K562 (cell line): Measurements from ENCODE around the gene ETV3L. TPM values are rescaled to one million over a fixed set of nuclear protein-coding genes. Genes with fewer than 3 reads are reported as not detected.

ENCODE experiments used
- ASH1L ChIP-seq: fragments of 450-650 bp; IDR thresholded peaks from 2 replicates; pipeline ENCODE4 v1.6.1; 2018; ENCODE audit warnings: borderline replicate concordance, mild to moderate bottlenecking, low read depth; ENCODE audit not compliant: partially characterized antibody
- CBFA2T2 ChIP-seq: fragments of 450-650 bp; conservative IDR thresholded peaks from 2 replicates; pipeline ENCODE4 v1.6.1; 2017; ENCODE audit warnings: mild to moderate bottlenecking
- ELF1 ChIP-seq: fragments of 200-800 bp; sonication (Bioruptor generic); IDR thresholded peaks from 2 replicates; pipeline ENCODE4 v1.6.1; 2016; ENCODE audit warnings: missing genetic modification characterization, missing compliant biosample characterization
- HDAC2 ChIP-seq: fragments of 450-650 bp; IDR thresholded peaks from 2 replicates; pipeline ENCODE4 v1.6.1; 2016; ENCODE audit warnings: mild to moderate bottlenecking
- HMBOX1 ChIP-seq: sonication (generic); IDR thresholded peaks from 2 replicates; pipeline ENCODE4 v1.6.1; 2016
- ILF3 ChIP-seq: fragments of 450-650 bp; IDR thresholded peaks from 2 replicates; pipeline ENCODE4 v1.6.1; 2018; ENCODE audit warnings: antibody characterized with exemption, mild to moderate bottlenecking, moderate library complexity, borderline replicate concordance
- JUN ChIP-seq, 2 experiments: sonication (generic) in 1 of 2; formaldehyde crosslinking in 1 of 2; IDR thresholded peaks; 2 replicates each; pipeline versions ENCODE4 v1.6.1 to v1.8.0; 2012 to 2022; ENCODE audit warnings: borderline replicate concordance in 2 of 2, mild to moderate bottlenecking in 2 of 2, improper control_type of control experiment in 1 of 2, low read depth in 1 of 2, low read length in 1 of 2, missing genetic modification reagents in 1 of 2
- KDM1A ChIP-seq, 2 experiments: fragments of 450-650 bp; IDR thresholded peaks; 2 replicates each; pipeline ENCODE4 v1.6.1; 2016; ENCODE audit warnings: mild to moderate bottlenecking in 2 of 2
- MAZ ChIP-seq, 2 experiments: fragments of 450-650 bp in 1 of 2; sonication (generic) in 1 of 2; formaldehyde crosslinking; IDR thresholded peaks in 1 of 2; conservative IDR thresholded peaks in 1 of 2; 2 replicates each; pipeline versions ENCODE4 v1.4.0 to v1.5.0; 2020; ENCODE audit warnings: mild to moderate bottlenecking in 1 of 2, missing genetic modification reagents in 1 of 2
- MXD1 ChIP-seq: fragments of 250-450 bp; sonication (Bioruptor Pico); IDR thresholded peaks from 2 replicates; pipeline ENCODE4 v1.8.0; 2021; ENCODE audit warnings: borderline replicate concordance, mild to moderate bottlenecking, moderate library complexity; ENCODE audit not compliant: poor library complexity, severe bottlenecking
- PHF20 ChIP-seq: fragments of 450-650 bp; IDR thresholded peaks from 2 replicates; pipeline ENCODE4 v1.6.1; 2018; ENCODE audit not compliant: partially characterized antibody
- PKNOX1 ChIP-seq: fragments of 450-650 bp; IDR thresholded peaks from 2 replicates; pipeline ENCODE4 v1.6.1; 2016
- RBBP5 ChIP-seq: fragments of 200-600 bp; sonication (generic); IDR thresholded peaks from 2 replicates; pipeline ENCODE4 v1.6.1; 2012; ENCODE audit warnings: borderline replicate concordance, mild to moderate bottlenecking, low read length, control low read depth, inconsistent platforms; ENCODE audit not compliant: insufficient read depth, poor library complexity, severe bottlenecking
- RBFOX2 ChIP-seq: fragments of 200-400 bp; formaldehyde crosslinking; IDR thresholded peaks from 2 replicates; pipeline ENCODE4 v1.6.1; 2017; ENCODE audit warnings: low read depth, mild to moderate bottlenecking, low read length, moderate library complexity
- SMAD4 ChIP-seq: fragments of 250-450 bp; sonication (Bioruptor Pico); conservative IDR thresholded peaks from 2 replicates; pipeline ENCODE4 v1.8.0; 2021; ENCODE audit warnings: inconsistent platforms, mild to moderate bottlenecking, moderate library complexity
- SP1 ChIP-seq: sonication (generic); formaldehyde crosslinking; IDR thresholded peaks from 2 replicates; pipeline ENCODE4 v1.8.1; 2022; ENCODE audit warnings: mild to moderate bottlenecking, missing genetic modification reagents
- STAT5A ChIP-seq: IDR thresholded peaks from 2 replicates; pipeline ENCODE4 v1.6.1; 2012; ENCODE audit warnings: low read length, inconsistent platforms, borderline replicate concordance
- TFAP4 ChIP-seq: sonication (generic); formaldehyde crosslinking; IDR thresholded peaks from 2 replicates; pipeline ENCODE4 v1.8.0; 2022; ENCODE audit warnings: missing genetic modification reagents, mild to moderate bottlenecking, moderate library complexity, borderline replicate concordance
- ZBTB1 ChIP-seq: sonication (generic); formaldehyde crosslinking; IDR thresholded peaks from 2 replicates; pipeline ENCODE4 v1.8.1; 2023; ENCODE audit warnings: missing genetic modification reagents, low read depth, mild to moderate bottlenecking, borderline replicate concordance
- ZBTB49 ChIP-seq: sonication (generic); formaldehyde crosslinking; IDR thresholded peaks from 2 replicates; pipeline ENCODE4 v1.8.0; 2022; ENCODE audit warnings: missing genetic modification reagents, mild to moderate bottlenecking, borderline replicate concordance
- polyA plus RNA-seq, 8 experiments: library from polyadenylated mRNA; depleted of rRNA in 4 of 8; stranded (reverse) in 5 of 8; unstranded in 3 of 8; fragments of >200 nt; fragmentation: Nextera tagmentation in 2 of 8; fragmentation: Illumina TruSeq in 1 of 8; extraction: Ambion mirVana in 2 of 8; extraction: Trizol in 1 of 8; gene quantifications; 2 replicates each; pipeline versions ENCODE4 v1.2.1 to v1.2.3, GENCODE V29; 2011 to 2014; ENCODE audit warnings: inconsistent platforms in 1 of 8, missing spikeins in 1 of 8
- total RNA-seq, 7 experiments: library from RNA; depleted of rRNA in 6 of 7; stranded (reverse); fragments of >200 nt in 6 of 7; fragmentation: Illumina TruSeq in 2 of 7; extraction: Trizol in 2 of 7; gene quantifications; 2 replicates each; pipeline versions ENCODE4 v1.2.1 to v1.2.3, GENCODE V29; 2011 to 2021; ENCODE audit warnings: low replicate concordance in 1 of 7

ETV3L gene
- total and polyA plus RNA-seq, 9 of the 15 experiments (the other 6 are each of a cell fraction or from before 2014, with no cell fraction given): not detected

GRCh38 chr1:157045250-157046218, 54.1 kb downstream of the ETV3L start, which contains the start of gene ARHGEF11 (continued):
- TF ChIP-seq SP1: no peak
- peak; percentile 84 for TF ChIP-seq RBFOX2
- peak; percentile 93 for TF ChIP-seq RBBP5
- TF ChIP-seq ILF3: no peak
- no peak for TF ChIP-seq PKNOX1
- no peak for TF ChIP-seq KDM1A (IDR thresholded peaks at IDR 0.05)
- no peak for TF ChIP-seq HMBOX1
- no peak for TF ChIP-seq PHF20
- TF ChIP-seq MXD1 (CRISPR knock-in tag): no peak
- no peak for TF ChIP-seq ZBTB49 (CRISPR knock-in tag)
- no peak for TF ChIP-seq CBFA2T2
- TF ChIP-seq JUN (IDR thresholded peaks at IDR 0.05; ENCODE audit: borderline replicate concordance, low read depth, low read length): no peak
- no peak for TF ChIP-seq JUN (CRISPR knock-in tag; IDR thresholded peaks at IDR 0.05; ENCODE audit: borderline replicate concordance)
- TF ChIP-seq STAT5A: no peak
- peak; percentile 80 to 93 for TF ChIP-seq MAZ (CRISPR knock-in tag; conservative IDR thresholded peaks at IDR 0.05 in 1 of 2, IDR thresholded peaks at IDR 0.05 in 1 of 2)
- TF ChIP-seq SMAD4 (CRISPR knock-in tag): peak; percentile 79; the same call in 1 of the 2 replicates
- no peak for TF ChIP-seq TFAP4 (CRISPR knock-in tag)
- TF ChIP-seq ZBTB1: peak; percentile 94
- no peak for TF ChIP-seq HDAC2
- TF ChIP-seq ASH1L: no peak
- TF ChIP-seq ELF1 (tag): peak; percentile 77
